Measurements from ENCODE around the gene IMP4. TPM values are rescaled to one million over a fixed set of nuclear protein-coding genes. Genes with fewer than 3 reads are reported as not detected.
A peak's percentile ranks its signal among the peaks of the same experiment; 100 is the strongest.

IMP4 gene
- total and polyA plus RNA-seq, 2 of the 13 experiments (the other 11 are each of a cell fraction or from before 2014, with no cell fraction given) = 142 to 158 TPM

DNA sequence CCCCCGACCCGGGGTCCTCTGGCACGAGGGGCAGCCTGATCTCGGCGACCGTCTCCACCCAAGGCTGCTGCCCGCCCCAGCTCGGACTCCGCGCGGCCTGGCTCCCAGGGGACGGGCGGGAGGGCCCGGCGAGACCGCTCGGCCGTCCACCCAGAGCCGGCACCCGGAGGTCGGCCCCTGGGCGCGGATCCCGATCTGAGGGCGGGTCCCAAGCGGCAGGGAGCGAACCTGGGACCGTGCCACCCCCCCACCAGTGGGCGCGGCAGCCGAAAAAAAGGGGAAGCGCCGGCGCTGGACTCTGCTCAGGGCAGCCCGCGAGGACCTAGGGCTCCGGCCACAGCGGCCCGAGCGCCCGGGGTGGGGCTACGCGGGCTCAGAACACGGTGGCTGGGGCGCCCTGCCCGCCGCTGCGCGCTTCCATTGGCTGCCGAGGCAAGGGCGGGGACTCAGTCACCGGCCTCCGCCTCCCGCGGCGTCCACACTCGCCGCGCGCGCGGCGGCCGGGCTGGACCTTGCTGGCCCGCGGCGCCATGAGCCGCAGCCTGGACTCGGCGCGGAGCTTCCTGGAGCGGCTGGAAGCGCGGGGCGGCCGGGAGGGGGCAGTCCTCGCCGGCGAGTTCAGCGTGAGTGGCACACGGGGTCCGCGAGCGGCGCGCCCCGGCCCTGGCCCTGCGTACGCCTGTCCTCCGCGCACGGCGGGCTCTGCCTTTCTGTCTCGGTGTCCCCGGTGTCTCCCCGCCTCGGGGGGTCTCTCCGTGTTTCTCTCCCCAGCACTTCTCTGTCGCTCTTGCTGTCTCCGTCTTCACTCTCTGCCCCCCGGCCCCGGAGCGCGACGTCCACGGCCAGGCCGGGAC lies 13.1 kb downstream of the IMP4 start, which contains the start of gene PTPN18 (continued):
- TF ChIP-seq, protein P1, sequence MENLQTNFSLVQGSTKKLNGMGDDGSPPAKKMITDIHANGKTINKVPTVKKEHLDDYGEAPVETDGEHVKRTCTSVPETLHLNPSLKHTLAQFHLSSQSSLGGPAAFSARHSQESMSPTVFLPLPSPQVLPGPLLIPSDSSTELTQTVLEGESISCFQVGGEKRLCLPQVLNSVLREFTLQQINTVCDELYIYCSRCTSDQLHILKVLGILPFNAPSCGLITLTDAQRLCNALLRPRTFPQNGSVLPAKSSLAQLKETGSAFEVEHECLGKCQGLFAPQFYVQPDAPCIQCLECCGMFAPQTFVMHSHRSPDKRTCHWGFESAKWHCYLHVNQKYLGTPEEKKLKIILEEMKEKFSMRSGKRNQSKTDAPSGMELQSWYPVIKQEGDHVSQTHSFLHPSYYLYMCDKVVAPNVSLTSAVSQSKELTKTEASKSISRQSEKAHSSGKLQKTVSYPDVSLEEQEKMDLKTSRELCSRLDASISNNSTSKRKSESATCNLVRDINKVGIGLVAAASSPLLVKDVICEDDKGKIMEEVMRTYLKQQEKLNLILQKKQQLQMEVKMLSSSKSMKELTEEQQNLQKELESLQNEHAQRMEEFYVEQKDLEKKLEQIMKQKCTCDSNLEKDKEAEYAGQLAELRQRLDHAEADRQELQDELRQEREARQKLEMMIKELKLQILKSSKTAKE (CRISPR knock-in tag; IDR thresholded peaks at IDR 0.05; ENCODE audit: borderline replicate concordance) = no peak
- TF ChIP-seq ZFP1 (CRISPR knock-in tag; IDR thresholded peaks at IDR 0.05) = no peak
- peak; percentile 66; the same call in 1 of the 2 replicates for TF ChIP-seq SP140L (CRISPR knock-in tag; IDR thresholded peaks at IDR 0.05; ENCODE audit: borderline replicate concordance)
- no peak for TF ChIP-seq NFRKB (IDR thresholded peaks at IDR 0.05)
- no peak for TF ChIP-seq ZNF530 (CRISPR knock-in tag; IDR thresholded peaks at IDR 0.05; ENCODE audit: low read depth)
- TF ChIP-seq HOXA5 (CRISPR knock-in tag; IDR thresholded peaks at IDR 0.05) = no peak; the same call in 1 of the 2 replicates
- TF ChIP-seq ZNF225 (CRISPR knock-in tag; IDR thresholded peaks at IDR 0.05) = no peak; the same call in 1 of the 2 replicates
- TF ChIP-seq ZBTB7B (CRISPR knock-in tag; IDR thresholded peaks at IDR 0.05) = peak; percentile 86
- 0 out of 2 replicates have a peak, but pooled peaks have one; percentile 44 for TF ChIP-seq JUND (CRISPR knock-in tag; IDR thresholded peaks at IDR 0.05)
- TF ChIP-seq, protein P2, sequence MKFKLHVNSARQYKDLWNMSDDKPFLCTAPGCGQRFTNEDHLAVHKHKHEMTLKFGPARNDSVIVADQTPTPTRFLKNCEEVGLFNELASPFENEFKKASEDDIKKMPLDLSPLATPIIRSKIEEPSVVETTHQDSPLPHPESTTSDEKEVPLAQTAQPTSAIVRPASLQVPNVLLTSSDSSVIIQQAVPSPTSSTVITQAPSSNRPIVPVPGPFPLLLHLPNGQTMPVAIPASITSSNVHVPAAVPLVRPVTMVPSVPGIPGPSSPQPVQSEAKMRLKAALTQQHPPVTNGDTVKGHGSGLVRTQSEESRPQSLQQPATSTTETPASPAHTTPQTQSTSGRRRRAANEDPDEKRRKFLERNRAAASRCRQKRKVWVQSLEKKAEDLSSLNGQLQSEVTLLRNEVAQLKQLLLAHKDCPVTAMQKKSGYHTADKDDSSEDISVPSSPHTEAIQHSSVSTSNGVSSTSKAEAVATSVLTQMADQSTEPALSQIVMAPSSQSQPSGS (CRISPR knock-in tag; IDR thresholded peaks at IDR 0.05) = 0 out of 2 replicates have a peak, but pooled peaks have one; percentile 33
- no peak for TF ChIP-seq TBL1XR1 (IDR thresholded peaks at IDR 0.05; ENCODE audit: borderline replicate concordance, low read length, partially characterized antibody)
- TF ChIP-seq, protein P3, sequence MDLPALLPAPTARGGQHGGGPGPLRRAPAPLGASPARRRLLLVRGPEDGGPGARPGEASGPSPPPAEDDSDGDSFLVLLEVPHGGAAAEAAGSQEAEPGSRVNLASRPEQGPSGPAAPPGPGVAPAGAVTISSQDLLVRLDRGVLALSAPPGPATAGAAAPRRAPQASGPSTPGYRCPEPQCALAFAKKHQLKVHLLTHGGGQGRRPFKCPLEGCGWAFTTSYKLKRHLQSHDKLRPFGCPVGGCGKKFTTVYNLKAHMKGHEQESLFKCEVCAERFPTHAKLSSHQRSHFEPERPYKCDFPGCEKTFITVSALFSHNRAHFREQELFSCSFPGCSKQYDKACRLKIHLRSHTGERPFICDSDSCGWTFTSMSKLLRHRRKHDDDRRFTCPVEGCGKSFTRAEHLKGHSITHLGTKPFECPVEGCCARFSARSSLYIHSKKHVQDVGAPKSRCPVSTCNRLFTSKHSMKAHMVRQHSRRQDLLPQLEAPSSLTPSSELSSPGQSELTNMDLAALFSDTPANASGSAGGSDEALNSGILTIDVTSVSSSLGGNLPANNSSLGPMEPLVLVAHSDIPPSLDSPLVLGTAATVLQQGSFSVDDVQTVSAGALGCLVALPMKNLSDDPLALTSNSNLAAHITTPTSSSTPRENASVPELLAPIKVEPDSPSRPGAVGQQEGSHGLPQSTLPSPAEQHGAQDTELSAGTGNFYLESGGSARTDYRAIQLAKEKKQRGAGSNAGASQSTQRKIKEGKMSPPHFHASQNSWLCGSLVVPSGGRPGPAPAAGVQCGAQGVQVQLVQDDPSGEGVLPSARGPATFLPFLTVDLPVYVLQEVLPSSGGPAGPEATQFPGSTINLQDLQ (CRISPR knock-in tag; IDR thresholded peaks at IDR 0.05) = peak; percentile 45; the same call in 1 of the 2 replicates
- TF ChIP-seq ZNF317 (CRISPR knock-in tag; IDR thresholded peaks at IDR 0.05) = no peak
- TF ChIP-seq ZNF20 (CRISPR knock-in tag; IDR thresholded peaks at IDR 0.05) = no peak
- TF ChIP-seq, protein P4, sequence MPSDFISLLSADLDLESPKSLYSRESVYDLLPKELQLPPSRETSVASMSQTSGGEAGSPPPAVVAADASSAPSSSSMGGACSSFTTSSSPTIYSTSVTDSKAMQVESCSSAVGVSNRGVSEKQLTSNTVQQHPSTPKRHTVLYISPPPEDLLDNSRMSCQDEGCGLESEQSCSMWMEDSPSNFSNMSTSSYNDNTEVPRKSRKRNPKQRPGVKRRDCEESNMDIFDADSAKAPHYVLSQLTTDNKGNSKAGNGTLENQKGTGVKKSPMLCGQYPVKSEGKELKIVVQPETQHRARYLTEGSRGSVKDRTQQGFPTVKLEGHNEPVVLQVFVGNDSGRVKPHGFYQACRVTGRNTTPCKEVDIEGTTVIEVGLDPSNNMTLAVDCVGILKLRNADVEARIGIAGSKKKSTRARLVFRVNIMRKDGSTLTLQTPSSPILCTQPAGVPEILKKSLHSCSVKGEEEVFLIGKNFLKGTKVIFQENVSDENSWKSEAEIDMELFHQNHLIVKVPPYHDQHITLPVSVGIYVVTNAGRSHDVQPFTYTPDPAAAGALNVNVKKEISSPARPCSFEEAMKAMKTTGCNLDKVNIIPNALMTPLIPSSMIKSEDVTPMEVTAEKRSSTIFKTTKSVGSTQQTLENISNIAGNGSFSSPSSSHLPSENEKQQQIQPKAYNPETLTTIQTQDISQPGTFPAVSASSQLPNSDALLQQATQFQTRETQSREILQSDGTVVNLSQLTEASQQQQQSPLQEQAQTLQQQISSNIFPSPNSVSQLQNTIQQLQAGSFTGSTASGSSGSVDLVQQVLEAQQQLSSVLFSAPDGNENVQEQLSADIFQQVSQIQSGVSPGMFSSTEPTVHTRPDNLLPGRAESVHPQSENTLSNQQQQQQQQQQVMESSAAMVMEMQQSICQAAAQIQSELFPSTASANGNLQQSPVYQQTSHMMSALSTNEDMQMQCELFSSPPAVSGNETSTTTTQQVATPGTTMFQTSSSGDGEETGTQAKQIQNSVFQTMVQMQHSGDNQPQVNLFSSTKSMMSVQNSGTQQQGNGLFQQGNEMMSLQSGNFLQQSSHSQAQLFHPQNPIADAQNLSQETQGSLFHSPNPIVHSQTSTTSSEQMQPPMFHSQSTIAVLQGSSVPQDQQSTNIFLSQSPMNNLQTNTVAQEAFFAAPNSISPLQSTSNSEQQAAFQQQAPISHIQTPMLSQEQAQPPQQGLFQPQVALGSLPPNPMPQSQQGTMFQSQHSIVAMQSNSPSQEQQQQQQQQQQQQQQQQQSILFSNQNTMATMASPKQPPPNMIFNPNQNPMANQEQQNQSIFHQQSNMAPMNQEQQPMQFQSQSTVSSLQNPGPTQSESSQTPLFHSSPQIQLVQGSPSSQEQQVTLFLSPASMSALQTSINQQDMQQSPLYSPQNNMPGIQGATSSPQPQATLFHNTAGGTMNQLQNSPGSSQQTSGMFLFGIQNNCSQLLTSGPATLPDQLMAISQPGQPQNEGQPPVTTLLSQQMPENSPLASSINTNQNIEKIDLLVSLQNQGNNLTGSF (CRISPR knock-in tag; IDR thresholded peaks at IDR 0.05) = no peak
